HEK293T (cell line): ENCODE measurements around the gene ACER1.

Experiments
- ARNT ChIP-seq: fragments of 450-650 bp; IDR thresholded peaks from 2 replicates; pipeline ENCODE4 v1.6.1; 2017; ENCODE audit warnings: mild to moderate bottlenecking
- FOXK2 ChIP-seq: fragments of 450-650 bp; IDR thresholded peaks from 2 replicates; pipeline ENCODE4 v1.6.1; 2016; ENCODE audit warnings: mild to moderate bottlenecking
- FOXM1 ChIP-seq: fragments of 450-650 bp; IDR thresholded peaks from 2 replicates; pipeline ENCODE4 v1.6.1; 2017; ENCODE audit warnings: mild to moderate bottlenecking, borderline replicate concordance
- L3MBTL2 ChIP-seq: fragments of 450-650 bp; conservative IDR thresholded peaks from 2 replicates; pipeline ENCODE4 v1.6.1; 2016; ENCODE audit warnings: mild to moderate bottlenecking
- NFRKB ChIP-seq: fragments of 450-650 bp; IDR thresholded peaks from 2 replicates; pipeline ENCODE4 v1.6.1; 2016; ENCODE audit warnings: mild to moderate bottlenecking, moderate library complexity
- SP1 ChIP-seq: fragments of 450-650 bp; IDR thresholded peaks from 2 replicates; pipeline ENCODE4 v1.6.1; 2017
- SUZ12 ChIP-seq: fragments of 450-650 bp; IDR thresholded peaks from 2 replicates; pipeline ENCODE4 v1.6.1; 2016; ENCODE audit warnings: mild to moderate bottlenecking
- TARDBP ChIP-seq: fragments of 450-650 bp; IDR thresholded peaks from 2 replicates; pipeline ENCODE4 v1.6.1; 2016

DNA sequence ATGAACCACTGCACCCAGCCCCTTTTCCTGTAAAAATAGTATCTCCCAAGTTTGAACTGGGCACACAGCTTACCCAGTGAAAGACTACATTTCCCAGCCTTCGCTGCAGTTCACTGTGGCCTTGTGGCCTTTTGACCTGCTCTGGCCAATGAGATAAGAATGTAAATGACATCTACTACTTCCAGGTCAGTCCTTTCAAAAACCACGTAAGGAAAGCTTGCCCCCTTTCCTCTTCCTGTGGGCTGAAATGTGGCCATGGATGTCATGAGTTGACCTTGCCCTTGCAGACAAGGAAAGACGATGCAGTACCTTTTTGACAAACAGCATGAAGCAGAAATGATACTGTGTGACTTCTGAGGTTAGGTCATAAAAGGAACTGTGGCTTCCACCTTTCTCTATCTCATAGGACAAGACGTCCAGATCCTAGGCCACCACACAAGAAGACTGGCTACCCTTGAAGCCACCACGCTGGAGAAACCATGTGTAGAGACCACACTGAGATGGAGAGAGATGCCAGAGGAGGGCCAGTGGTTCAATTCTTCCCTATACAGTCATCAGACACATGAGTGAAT is 19.9 kb downstream of the ACER1 start:
- no peak for TF ChIP-seq SUZ12
- no peak for TF ChIP-seq TARDBP
- TF ChIP-seq ARNT = no peak
- no peak for TF ChIP-seq NFRKB
- TF ChIP-seq L3MBTL2 = no peak
- TF ChIP-seq FOXK2 = no peak
- TF ChIP-seq SP1 = no peak
- TF ChIP-seq FOXM1 = no peak
